ENCODE data around the gene CSTF1. TPM values are rescaled to one million over a fixed set of nuclear protein-coding genes. Genes with fewer than 3 reads are reported as not detected.

Gene CSTF1
- total RNA-seq, 4 donors from 2014 or later = 28.6 to 38.3 (median 31.2) TPM

GRCh38 chr20:56420028-56420427 lies 27.6 kb downstream of the CSTF1 start:
- Histone ChIP-seq H3K4me1 (peaks cover 15% of the 10 kb centered on the region), H3K9me3 (no peaks in the 10 kb centered on the region), H3K27ac (no peak overlapping the region), H3K36me3 (no peaks in the 10 kb centered on the region), H3K4me3 (no peak overlapping the region), H3K27me3 (no peaks in the 10 kb centered on the region)
- 91% methylated on average over 2 of the region's 2 CpGs for WGBS
- TF ChIP-seq EP300 (IDR thresholded peaks at IDR 0.05) (no peak), POLR2AphosphoS5 (IDR thresholded peaks at IDR 0.05) (no peak), POLR2A (IDR thresholded peaks at IDR 0.05) (no peak)
- TF ChIP-seq, protein P1, sequence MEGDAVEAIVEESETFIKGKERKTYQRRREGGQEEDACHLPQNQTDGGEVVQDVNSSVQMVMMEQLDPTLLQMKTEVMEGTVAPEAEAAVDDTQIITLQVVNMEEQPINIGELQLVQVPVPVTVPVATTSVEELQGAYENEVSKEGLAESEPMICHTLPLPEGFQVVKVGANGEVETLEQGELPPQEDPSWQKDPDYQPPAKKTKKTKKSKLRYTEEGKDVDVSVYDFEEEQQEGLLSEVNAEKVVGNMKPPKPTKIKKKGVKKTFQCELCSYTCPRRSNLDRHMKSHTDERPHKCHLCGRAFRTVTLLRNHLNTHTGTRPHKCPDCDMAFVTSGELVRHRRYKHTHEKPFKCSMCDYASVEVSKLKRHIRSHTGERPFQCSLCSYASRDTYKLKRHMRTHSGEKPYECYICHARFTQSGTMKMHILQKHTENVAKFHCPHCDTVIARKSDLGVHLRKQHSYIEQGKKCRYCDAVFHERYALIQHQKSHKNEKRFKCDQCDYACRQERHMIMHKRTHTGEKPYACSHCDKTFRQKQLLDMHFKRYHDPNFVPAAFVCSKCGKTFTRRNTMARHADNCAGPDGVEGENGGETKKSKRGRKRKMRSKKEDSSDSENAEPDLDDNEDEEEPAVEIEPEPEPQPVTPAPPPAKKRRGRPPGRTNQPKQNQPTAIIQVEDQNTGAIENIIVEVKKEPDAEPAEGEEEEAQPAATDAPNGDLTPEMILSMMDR (IDR thresholded peaks at IDR 0.05) = no peak
- no peak for DNase-seq (ENCODE audit: low spot score in 2 of 2)

DNA sequence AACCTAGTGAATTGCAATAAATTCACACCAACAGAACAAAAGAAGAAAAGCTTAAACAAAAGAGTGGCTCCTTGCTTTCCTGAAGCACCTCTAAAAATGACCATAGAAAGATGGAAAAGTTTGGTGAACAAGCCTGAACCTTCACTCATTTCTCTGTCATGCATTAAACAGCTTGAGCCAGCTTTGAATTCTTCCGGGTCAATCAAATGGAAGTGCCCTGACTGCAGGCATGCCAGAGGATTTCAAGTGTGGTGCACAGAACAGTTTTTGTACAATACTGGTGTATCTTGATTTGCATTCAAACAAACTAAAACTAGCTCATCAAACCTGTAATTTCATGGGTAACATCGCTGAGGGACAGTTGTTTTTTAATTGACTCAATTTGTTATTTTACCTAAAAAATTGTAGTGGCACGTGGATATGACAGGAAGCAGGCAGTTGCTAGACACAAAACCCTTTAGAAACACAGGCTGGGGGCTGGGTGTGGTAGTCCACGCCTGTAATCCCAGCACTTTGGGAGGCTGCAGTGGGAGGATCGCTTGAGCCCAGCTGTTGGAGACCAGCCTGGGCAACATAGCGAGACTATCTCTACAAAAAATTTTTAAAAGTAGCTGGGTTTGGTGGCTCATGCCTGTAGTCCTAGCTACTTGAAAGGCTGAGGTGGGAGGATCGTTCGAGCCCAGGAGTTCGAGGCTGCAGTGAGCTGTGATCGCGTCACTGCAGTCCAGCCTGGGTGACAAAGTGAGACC lies 28.7 kb downstream of the CSTF1 start:
- H3K27me3 ChIP-seq = no peaks in the 10 kb centered on the region
- TF ChIP-seq, protein P1 (IDR thresholded peaks at IDR 0.05) = no peak
- TF ChIP-seq EP300 (IDR thresholded peaks at IDR 0.05) = no peak
- no peak for TF ChIP-seq POLR2AphosphoS5 (IDR thresholded peaks at IDR 0.05)
- TF ChIP-seq POLR2A (IDR thresholded peaks at IDR 0.05) = no peak
- 71% methylated on average over 11 of the region's 11 CpGs for WGBS
- no peaks in the 10 kb centered on the region for H3K36me3 ChIP-seq
- H3K4me3 ChIP-seq = no peak overlapping the region
- no peak for DNase-seq (ENCODE audit: low spot score in 2 of 2)
- H3K27ac ChIP-seq = no peak overlapping the region
- peaks cover 15% of the 10 kb centered on the region for H3K4me1 ChIP-seq
- no peaks in the 10 kb centered on the region for H3K9me3 ChIP-seq

GRCh38 chr20:56422076-56422823 lies 29.8 kb downstream of the CSTF1 start:
- H3K27ac ChIP-seq = no peak overlapping the region
- H3K4me1 ChIP-seq = peaks cover 15% of the 10 kb centered on the region
- DNase-seq (ENCODE audit: low spot score in 2 of 2) = no peak
- TF ChIP-seq EP300 (IDR thresholded peaks at IDR 0.05) (no peak), POLR2AphosphoS5 (IDR thresholded peaks at IDR 0.05) (no peak), POLR2A (IDR thresholded peaks at IDR 0.05) (no peak)
- H3K36me3 ChIP-seq = no peaks in the 10 kb centered on the region
- WGBS = 71% methylated on average over 9 of the region's 9 CpGs
- H3K27me3 ChIP-seq = no peaks in the 10 kb centered on the region
- no peak overlapping the region for H3K4me3 ChIP-seq
- H3K9me3 ChIP-seq = no peaks in the 10 kb centered on the region

DNA sequence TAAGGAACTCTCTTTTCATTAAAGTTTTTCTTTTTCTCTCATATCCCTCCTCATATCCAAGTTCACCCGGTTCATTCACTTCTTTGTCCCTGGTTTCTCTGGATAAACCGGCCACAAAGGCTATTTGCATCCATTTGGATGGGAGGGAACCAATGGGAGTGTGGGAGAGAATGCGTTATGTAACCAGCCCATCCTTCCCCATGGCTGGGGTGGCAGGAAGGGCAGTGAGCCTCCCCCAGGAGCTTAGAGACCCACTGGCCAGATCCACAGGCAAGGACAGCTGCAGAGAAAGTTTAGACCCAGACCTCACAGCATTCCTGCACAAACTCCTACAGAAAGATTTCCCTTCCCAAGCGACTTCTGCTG lies 30.4 kb downstream of the CSTF1 start:
- DNase-seq (ENCODE audit: low spot score in 2 of 2) = no peak
- peaks cover 15% of the 10 kb centered on the region for H3K4me1 ChIP-seq

DNA sequence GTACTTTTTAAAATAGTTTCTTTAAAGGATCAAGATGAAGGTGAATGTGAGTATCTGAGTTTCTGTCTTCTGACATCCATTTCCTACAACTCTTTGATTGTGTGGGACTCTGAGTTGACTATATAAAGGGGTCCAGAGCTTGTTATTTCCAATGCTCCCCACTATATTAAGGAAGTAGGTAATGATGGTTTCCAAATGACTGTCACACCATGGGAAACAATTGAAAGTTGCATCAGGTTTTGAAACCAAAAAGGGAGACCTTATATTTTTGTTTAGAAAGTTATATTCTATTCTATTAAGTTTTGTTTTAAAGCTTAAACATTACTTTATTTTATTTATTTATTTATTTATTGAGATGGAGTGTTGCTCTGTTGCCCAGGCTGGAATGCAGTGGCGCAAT lies 30.8 kb downstream of the CSTF1 start:
- TF ChIP-seq EP300 (IDR thresholded peaks at IDR 0.05) (no peak), POLR2A (IDR thresholded peaks at IDR 0.05) (no peak), POLR2AphosphoS5 (IDR thresholded peaks at IDR 0.05) (no peak)
- TF ChIP-seq, protein P1 (IDR thresholded peaks at IDR 0.05) = no peak
- 96% methylated on average over 1 of the region's 1 CpG for WGBS
- Histone ChIP-seq H3K4me1 (peaks cover 11% of the 10 kb centered on the region), H3K27ac (no peak overlapping the region), H3K27me3 (no peaks in the 10 kb centered on the region), H3K36me3 (no peaks in the 10 kb centered on the region), H3K4me3 (no peak overlapping the region), H3K9me3 (no peaks in the 10 kb centered on the region)
- DNase-seq (ENCODE audit: low spot score in 2 of 2) = no peak

More for the DNA sequence above, 30.4 kb downstream of the CSTF1 start:
- Histone ChIP-seq H3K9me3 (no peaks in the 10 kb centered on the region), H3K27me3 (no peaks in the 10 kb centered on the region), H3K36me3 (no peaks in the 10 kb centered on the region), H3K4me3 (no peak overlapping the region), H3K27ac (no peak overlapping the region)
- 60% methylated on average over 4 of the region's 4 CpGs for WGBS
- TF ChIP-seq POLR2AphosphoS5 (IDR thresholded peaks at IDR 0.05) = no peak
- no peak for TF ChIP-seq POLR2A (IDR thresholded peaks at IDR 0.05)
- TF ChIP-seq EP300 (IDR thresholded peaks at IDR 0.05) = no peak

- 66% methylated on average over 1 of the region's 1 CpG for WGBS
- peaks cover 13% of the 10 kb centered on the region for H3K4me1 ChIP-seq
- H3K9me3 ChIP-seq = no peaks in the 10 kb centered on the region
- no peaks in the 10 kb centered on the region for H3K36me3 ChIP-seq
- no peak overlapping the region for H3K27ac ChIP-seq
- H3K27me3 ChIP-seq = no peaks in the 10 kb centered on the region
- H3K4me3 ChIP-seq = no peak overlapping the region
- TF ChIP-seq POLR2AphosphoS5 (IDR thresholded peaks at IDR 0.05) (no peak), POLR2A (IDR thresholded peaks at IDR 0.05) (no peak), EP300 (IDR thresholded peaks at IDR 0.05) (no peak)
- TF ChIP-seq, protein P1 (IDR thresholded peaks at IDR 0.05) = no peak
- DNase-seq (ENCODE audit: low spot score in 2 of 2) = no peak
Measured at GRCh38 chr20:56423886-56424285, 31.4 kb downstream of the CSTF1 start.

Measured in suprapubic skin (tissue), 4 donors.